Retina (tissue), 1 donor: Measurements from ENCODE around the gene SAFB.

Source experiments
- DNase-seq: peaks from one replicate; pipeline ENCODE4 v3.0.0-alpha.2; 2016

The SAFB gene

DNA sequence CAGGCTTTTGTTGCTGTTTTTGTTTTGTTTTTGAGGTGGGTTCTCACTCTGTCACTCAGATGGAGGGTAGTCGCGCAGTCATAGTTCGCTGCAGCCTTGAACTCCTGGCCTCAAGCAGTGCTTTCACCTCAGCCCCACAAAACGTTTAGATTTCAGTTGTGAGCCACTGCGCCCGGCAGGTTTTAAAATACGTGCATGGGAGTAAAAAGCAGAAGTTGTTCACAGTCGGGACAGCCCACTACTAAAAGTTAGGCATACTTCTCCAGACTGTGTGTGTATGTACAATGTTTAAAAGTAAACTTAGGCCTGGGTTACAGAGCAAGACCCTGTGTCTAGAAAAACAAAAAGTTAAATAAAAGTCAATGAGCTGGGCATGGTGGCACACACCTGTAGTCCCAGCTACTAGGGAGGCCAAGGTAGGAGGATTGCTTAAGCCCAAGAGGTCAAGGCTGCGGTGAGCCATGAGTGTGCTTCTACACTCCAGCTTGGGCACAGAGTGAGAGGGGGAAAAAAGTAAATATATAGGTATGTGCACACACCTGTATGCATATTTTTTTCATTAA, 6.1 kb downstream of the SAFB start:
- no peak for DNase-seq

DNA sequence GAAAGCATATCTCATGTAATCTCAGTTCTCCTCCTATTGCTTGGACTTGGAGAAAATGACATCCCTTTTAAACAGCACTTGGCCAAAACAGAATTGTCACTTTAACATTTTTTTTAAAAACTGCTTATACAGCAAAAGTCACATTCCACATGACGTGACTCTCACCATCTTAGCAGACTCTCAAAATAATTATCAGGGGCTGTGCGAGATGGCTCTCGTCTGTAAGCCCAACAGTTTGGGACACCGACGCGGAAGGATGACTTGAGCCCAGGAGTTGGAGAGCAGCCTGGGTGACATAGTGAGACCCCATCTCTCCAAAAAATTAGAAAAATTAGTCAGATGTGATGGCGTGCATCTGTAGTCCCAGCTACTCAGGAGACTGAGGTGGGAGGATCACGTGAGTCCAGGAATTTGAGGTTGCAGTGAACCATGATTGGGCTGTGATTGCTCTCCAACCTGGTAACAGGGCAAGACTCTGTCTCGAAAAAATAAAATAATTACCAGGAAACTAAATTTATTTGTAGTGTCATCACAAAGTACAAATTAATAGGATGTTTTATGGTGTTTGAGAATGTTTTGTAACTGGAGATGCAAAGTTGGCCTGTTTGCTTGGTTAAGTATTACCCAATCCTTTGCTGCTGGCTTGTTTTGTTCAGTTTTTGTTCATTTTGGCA, 8.8 kb downstream of the SAFB start:
- DNase-seq: no peak

DNA sequence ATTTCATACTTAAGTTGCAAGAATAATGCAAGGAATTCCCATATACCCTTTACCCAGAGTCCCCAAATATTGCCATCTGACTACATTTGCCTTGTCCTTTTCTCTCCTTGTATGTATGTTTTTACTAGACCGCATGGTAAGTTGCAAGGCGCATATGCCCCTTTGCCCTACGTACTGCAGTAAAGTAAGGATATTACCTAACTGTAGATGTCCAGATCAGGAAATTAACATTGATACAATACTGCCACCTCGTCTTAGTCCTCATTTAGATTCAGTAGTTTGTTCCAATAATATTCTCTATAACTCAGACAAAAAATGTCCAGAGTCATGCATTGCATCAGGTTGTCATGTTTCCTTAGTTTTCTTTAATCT, 9.3 kb downstream of the SAFB start:
- DNase-seq: no peak

DNA sequence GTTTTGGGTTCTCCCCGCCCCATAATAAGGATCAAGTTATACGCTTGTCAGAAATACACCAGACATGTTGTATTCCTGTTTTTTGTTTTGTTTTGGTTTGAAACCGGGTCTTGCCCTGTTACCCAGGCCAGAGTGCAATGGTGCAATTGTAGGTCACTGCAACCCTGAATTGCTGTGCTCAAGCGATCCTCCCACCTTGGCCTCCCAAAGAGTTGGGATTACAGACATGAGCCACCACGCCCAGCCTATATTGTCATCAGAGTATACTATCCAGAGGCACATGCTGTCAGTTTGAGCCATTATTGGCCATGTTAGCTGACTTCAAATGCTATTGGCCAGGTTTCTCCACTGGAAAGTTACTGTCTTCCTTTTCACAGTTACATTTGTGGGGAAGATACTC, 9.8 kb downstream of the SAFB start:
- DNase-seq: no peak

DNA sequence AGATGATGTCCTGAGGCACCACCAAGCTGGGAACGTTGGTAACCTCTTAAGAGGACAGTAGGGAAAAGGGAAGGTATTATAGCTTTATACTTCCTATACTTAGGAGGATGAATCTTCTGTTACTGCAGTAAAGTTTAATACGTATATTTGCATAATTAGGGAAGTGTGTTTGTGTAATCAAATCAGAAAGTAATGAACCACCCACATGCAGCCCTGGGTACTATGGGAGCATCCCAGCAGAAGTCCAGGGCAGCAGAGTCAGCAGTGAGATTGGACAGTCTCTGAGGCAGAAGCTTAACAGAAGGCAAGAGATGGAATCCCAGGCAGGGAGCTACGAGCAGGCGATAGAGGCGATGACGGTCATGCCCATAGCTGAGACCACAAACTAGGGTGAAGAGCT, 12.5 kb downstream of the SAFB start:
- DNase-seq: no peak

DNA sequence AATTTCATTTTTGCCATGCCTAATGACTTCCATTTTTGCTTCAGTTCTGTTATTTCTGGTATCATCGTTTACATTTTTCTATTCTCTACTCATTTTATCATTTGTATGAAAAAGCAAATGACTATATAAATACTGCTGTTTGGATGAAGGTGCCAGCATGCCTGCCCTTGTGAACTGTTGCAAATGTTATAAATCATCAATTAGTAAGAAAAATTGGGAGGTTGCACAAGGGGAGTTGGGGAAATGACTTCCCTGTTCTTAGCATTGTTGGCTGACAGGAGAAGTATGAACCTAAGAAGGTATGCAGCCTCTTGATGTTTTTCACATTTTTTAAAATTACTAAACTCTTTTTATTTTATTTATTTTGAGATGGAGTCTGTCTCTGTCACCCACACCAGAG, 15.1 kb downstream of the SAFB start:
- no peak for DNase-seq

DNA sequence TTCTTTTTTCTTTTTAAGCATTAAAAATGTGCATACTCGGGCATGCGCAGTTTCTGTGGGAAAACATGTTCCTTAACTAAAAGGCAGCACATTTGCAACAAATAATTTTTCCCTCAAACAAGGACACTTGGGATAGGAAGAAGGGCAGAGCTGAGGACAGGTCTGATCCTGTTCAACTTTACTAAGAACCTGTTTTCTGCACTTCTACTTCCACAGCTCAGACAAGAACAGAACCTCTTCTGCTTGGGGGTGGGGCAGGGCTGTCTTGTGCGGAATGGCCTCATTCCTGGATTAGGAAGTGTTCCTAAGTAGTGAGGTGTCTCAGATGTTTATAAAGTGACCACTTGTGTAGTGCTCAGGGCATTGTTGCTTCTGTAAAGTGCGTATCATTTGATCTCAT, 18.3 kb downstream of the SAFB start:
- DNase-seq: no peak

DNA sequence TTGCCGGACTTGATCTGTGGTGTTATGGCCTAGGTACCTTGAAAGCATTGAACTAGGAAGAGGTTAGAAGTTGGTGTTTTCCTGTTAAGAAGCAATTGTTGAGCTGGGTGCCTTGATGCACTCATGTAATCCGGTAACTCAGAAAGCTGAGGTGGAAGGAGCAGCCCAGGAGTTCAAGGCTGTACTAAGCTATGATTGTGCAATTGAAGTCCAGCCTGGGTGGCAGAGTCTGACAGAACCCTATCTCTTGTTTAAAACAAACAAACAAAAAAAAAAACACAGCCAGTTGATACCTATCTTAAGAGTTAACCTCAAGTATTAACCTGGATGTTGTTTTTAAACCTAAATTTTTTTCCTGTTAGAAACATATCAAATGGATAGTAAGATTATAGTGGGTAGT, 19.3 kb downstream of the SAFB start:
- DNase-seq: no peak

DNA sequence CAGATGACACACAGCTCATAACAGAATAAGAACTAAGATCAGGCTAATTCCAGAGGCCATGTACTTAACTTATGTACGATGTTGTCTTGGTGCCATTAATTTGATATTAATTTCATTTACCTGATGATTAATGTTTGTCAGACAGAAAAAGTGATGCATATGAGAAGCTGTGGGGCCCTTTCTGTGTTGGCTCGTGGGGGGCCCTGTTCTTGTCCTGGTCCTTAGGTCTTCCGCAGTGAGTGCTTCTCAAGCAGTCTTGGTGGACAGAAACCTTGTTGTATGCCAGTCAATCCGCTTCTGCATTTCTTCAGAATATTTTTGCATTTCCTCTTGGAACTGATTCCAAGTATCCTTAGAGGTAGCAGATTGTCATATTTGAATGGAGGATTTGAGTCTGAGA, 20.2 kb downstream of the SAFB start:
- DNase-seq: no peak

DNA sequence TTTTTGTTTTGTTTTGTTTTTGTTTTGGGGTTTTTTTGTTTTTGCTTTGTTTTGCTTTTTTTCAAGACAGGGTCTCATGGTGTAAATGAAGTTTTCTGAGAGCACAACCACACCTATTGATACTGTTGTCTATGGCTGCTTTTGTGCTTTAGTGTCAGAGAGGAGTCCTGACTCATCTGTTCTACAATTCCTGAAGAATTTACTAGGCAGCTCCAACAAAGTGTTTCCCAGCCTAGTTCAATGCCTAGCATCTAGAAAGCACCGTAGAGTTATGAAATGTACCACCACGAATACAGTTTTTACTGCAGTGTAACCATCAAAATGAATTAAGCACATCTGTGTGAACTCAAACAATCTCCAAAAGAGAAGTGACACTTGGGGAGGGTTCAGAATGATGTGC, 21.2 kb downstream of the SAFB start:
- no peak for DNase-seq

DNA sequence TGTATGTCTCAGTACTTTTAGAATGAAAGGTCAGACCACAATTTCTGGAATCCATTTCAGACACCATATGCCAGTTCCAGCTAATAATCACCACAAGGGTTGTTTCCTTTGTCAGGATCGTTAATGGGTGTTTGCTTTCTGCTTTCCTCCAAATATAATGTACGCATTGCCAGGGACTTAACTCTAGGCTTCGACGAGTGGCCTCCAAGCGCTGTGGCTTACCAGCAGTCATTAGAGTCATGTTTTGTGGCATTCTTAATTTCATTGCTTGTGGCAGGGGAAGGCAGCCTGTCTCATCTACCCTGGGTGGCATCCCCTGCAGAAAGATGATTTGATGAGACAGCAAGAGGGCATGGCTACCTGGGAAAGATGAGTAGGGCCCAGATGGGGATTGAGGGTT, 22.5 kb downstream of the SAFB start:
- no peak for DNase-seq

DNA sequence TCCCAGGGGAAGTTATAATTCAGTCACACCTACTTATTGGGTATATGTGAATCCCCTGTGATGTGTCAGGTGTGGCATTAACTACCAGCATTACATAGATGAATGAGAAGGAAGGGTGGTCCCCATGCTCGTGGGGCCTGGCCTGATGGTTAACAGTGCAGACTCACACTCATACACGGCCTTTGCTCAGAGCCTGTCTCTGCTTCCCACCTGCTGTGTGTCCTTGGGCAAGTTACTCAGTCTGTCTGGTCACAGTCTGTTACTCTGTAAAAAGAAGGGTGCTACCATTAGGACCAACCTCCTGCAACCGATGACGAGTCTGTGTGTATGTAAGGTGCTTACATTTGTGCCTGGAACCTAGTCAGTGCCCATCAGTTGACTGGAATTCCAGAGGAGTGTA, 23.8 kb downstream of the SAFB start:
- no peak for DNase-seq

DNA sequence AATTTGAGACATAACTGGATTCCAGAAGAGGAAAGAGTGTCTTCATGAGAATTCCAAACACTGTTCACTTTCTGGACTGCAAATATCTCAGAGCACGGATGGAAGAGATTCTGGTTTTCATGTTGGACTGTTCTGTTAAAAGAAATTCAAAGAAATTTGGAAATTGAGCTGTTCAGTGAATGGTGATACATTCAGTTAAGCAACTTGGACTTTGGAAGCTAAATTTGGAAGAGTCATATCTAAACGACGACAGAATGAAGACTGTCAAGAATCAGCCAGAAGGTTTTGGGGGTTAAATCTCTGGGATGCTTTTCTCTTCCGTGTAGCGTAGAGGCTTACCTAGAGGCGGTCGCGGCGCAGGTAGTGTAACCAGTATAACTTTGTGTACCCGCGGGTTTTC, 25.6 kb downstream of the SAFB start:
- DNase-seq: no peak

DNA sequence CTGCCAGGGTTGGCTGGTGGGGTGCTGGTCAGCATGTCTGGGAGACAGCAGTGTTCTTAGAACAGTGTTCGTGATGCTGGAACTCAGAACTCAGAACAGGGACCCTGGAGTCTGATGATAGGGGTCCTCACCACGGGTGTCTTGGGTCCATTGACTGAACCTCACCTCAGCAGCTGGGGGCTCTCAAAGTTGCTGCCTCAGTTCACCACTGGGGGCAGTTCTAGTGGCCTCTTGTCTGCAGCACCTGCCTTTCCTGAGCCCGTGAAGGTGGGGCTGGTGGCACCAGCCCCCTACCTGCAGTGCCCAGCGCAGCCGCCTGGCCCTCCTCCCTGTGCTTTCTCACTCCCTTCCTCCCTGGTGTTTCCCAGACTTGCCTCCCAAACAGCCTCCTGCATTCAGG, 28.5 kb downstream of the SAFB start:
- DNase-seq: no peak

DNA sequence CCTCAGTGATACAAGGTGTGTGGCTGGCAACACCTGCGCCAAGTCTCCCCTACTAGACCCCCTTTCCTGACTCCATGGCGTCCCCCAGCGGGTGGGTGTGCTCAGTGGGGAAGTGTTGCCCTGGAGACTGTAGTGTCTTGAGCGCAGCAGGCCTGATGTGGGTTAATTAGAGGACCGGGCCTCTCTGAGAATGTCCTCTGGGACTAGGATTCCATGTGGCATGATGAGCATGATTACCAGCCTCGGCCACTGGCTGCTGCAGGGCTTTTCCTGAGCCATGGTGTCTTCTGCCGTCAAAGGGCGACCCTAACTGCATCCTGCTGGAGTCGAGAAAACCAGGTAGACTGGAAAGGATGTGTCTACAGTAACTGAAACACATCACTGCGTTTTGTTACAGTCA, 29.4 kb downstream of the SAFB start:
- DNase-seq: no peak

DNA sequence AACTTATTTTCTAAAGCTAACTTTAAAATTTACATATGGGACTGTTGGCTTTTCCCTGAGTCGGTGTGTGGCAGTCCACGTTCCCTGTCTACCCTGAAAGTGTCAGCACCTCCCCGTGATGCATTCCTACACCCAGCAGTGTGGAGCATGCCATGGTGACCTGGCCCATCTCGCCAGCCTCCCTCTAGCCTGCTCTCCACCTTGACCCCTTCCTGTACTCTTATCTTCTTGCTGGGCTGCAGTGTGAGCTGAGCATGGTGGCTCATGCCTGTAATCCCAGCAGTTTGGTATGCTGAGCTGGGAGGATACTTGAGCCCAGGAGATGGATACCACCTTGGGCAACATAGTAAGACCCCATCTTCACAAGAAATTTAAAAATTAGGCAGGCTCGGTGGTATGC, 32.0 kb downstream of the SAFB start:
- DNase-seq: no peak

DNA sequence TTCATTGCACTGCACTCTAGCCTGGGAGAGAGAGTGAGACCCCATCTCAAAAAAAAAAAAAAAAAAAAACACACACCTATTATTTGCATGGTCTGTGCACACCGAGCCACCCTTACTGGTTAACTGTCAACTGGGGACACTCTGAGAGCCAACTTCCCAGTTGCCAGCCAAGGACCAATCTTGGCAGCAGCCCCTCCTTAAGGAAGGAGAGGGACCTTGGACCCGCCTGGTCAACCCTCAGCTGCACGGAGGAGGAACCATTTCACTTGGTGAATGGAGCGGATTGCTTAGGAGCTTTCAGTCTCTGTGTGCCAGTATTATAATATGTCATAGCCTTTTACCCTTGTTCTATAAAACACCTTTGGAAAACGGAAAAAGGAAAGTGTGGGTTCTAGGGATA, 32.5 kb downstream of the SAFB start:
- no peak for DNase-seq

DNA sequence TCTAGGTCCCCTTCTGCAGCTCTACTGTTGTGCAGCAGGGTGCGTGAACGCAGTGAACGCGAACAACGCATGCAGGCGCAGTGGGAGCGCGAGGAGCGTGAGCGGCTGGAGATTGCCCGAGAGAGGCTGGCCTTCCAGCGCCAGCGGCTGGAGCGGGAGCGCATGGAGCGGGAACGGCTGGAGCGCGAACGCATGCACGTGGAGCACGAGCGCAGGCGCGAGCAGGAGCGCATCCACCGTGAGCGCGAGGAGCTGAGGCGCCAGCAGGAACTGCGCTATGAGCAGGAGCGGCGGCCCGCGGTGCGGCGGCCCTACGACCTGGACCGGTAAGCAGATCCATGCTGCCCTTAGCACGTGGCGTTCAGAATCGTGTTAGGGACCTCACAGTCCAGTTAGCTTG, 38.6 kb downstream of the SAFB start:
- no peak for DNase-seq

DNA sequence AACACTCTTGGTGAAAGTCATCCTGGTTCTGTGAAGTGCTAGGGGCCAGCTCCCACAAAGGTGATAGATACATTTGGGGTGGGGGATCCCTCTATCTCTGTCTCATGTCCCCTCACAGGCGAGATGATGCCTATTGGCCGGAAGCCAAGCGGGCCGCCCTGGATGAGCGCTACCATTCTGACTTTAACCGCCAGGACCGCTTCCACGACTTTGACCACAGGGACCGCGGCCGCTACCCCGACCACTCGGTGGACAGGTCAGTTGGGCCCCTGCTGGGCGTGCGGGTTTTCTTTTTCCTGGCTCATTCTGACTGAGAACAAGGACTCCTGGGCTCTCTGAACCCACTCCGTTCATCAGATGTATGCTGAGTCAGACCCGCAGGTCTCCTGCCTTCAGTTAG, 41.0 kb downstream of the SAFB start:
- no peak for DNase-seq

DNA sequence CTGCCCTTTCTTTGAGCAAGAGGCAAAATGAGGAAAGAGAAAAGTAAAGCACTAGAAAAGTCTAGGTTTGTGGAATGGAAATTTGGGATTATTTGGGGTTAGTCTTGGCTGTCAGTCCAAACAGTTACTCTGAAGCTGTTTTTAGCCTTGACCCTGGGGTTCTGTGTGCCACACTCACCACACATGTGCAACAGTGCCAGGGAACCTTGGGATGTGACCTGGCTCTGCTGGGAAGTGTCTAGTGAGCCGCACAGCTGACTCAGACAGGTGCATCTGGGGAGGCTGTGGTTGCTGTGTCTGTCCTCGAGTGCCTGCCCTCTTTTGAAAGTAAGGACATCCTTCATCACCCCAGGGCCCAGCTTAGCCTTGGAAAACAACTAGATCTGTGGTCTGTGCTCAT, 41.6 kb downstream of the SAFB start:
- no peak for DNase-seq

DNA sequence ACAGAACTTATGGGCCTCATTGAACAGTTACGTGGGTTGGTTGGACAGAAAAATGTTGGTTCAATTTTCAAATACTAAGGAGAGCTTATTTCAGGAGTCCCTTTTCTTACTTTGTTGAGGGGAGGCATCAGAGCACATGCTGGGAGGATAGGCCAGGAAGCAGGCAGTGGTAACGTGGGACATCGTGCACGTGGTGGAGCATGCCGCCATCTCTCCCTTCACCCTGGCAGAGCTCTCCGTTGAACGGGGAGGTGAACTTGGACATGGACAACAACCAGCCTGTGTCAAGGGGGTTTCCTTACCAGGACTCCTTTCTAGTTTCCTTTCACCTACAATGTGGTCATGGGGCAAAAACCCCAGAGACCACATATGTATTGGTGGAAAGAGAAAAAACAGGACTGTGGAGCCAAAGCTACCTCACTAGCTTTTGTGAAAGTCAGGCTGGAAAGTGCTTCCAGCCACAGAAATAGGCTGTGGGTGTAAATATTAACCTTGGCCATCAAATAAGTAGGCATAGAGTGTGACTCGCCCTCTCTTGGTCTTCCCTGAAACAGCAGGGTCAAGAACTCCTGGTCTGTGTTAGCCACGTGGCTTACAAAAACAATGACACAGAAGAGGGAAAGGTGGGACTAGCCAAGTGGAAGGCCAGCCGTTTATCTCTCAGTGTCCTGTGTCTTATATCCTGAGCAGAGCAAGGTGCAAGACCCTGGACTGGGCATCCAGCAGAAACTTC, 43.1 kb downstream of the SAFB start:
- no peak for DNase-seq

DNA sequence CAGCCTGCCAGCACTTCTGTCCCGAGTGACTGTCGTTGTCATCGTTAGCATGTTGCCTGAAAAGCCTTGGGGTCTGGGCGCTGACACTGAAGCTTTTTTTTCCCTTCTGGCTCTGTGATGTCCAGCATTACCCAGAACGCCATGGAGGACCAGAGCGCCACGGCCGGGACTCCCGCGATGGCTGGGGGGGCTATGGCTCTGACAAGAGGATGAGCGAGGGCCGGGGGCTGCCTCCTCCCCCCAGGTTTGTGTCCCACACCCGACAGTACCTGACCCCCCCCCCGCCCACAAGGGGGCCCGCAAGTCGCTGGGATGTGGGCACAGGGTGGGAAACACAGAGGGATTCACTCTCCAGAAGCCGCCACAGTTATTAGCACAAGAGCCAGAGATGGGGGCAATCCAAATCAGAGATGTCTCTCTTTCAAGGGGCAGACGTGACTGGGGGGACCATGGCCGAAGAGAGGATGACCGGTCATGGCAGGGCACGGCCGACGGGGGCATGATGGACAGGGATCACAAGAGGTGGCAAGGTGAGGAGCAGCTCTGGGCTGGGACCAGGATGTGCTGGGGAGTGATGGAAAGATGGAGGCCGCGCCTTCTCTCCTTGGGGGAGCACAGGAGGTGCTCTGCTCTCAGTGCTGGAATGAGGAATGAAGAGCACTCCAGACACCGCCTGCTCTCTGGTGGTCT, 44.2 kb downstream of the SAFB start:
- no peak for DNase-seq

DNA sequence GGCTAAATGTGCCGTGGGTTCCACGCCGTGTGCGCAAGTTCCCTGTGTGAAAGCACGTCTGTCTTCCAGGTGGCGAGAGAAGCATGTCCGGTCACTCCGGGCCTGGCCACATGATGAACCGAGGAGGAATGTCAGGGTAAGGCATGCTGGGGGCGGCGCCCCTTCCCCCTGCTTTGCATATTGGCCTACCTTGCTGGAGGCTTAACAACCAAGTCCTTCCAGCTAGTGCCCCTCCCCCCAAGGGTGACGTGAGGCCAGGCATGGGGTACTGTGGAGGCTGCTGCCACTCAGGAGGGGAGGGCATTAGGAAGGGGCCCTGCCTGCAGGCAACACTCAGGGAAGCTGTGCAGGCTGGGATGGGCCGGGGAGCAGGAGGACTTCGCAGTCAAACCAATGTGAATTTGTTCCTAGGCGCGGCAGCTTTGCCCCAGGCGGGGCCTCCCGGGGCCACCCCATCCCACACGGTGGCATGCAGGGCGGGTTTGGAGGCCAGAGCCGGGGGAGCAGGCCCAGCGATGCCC, 44.9 kb downstream of the SAFB start:
- DNase-seq: no peak

DNA sequence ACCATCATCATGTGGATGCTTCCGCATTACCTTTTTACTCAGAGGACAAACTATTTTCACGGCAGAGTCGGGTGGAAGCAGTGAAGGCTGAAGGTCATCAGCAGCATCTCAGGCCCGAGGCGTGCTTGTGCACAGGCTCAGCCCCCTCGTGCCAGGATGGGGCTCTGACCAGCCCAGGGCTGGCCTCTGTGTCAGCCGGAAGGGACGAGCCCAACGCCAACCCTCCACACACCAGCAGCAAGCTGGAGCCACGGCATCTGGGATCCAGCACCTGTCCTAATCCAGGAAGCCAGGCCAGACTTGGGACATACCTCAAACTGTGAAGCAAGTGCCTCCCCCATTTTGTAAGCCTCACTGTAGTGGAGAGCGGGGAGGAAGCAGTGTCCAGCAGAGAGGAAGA, 46.3 kb downstream of the SAFB start:
- DNase-seq: no peak
